Measurements from ENCODE around the gene KPNA6.

The KPNA6 gene

DNA sequence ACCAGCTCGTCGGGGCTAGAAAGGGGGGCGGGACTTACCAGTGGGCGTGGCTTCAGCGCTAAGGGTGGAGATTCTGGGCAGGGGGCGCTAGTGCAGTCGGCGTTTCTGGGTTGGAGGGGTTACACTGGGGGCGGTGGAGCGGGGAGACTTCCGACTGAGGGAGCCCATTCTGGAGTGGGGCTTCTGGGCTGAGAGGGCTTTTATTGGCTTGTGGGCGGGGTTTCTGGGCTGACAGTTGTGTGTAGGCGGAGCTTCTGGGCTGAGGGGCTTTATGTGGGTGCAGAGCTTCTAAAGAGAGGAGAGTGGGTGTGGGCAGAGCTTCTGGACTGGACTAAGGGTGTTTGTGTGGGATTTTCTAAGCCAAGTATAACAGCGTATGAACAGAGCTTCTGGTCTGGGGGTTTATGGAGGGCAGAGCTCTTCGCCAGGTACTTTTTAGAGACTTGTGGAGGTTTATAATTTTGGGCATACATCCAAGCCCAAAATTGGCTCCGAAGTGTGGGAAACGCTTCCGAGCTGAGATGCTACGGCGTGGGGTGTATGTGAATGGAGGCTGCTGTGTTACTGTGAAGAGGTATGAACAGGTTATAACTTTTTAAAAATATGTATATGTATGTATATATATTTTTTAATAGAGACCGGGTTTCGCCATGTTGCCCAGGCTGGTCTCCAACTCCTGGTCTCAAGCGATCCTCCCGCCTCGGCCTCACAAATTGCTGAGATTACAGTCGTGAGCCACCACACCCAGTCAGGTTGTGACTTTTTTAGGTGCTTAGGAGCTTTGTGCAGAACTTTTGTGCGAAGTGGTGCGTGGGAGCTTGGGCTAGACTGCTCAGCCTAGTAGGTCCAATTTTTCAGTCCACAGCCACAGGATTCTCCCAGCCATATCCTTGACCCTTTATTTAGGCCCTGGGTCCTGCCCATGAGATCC is 34.3 kb upstream of the KPNA6 start:
- Histone ChIP-seq H4K20me1 (ENCODE audit: insufficient read depth, low read length) (no peaks in the 10 kb centered on the region), H3F3A (ENCODE audit: insufficient read depth, low read length) (no peaks in the 10 kb centered on the region), H3K4me1 (ENCODE audit: insufficient read depth, low read length, severe bottlenecking) (peaks cover 17% of the 10 kb centered on the region), H3K4me2 (ENCODE audit: low read length) (peak overlapping the region; percentile 80), H3K9me2 (ENCODE audit: low read depth, low read length) (no peaks in the 10 kb centered on the region), H3K27me3 (ENCODE audit: insufficient read depth, low read length) (no peaks in the 10 kb centered on the region), H3K27ac (ENCODE audit: low read depth, low read length, poor library complexity, severe bottlenecking) (peak overlapping the region; percentile 80), H3K79me2 (ENCODE audit: insufficient read depth, low read length) (peaks cover 7% of the 10 kb centered on the region; the same call in 1 of the 2 replicates), H3K36me3 (ENCODE audit: insufficient read depth, low read length) (peaks cover 32% of the 10 kb centered on the region), H3K4me3 (ENCODE audit: low read depth, low read length, poor library complexity, severe bottlenecking) (peak overlapping the region; percentile 73), H3K9ac (ENCODE audit: low read length) (peak overlapping the region; percentile 80), H3K9me3 (ENCODE audit: low read length) (no peaks in the 10 kb centered on the region), H2AFZ (ENCODE audit: low read length) (no peak overlapping the region)
- TF ChIP-seq, protein P1, sequence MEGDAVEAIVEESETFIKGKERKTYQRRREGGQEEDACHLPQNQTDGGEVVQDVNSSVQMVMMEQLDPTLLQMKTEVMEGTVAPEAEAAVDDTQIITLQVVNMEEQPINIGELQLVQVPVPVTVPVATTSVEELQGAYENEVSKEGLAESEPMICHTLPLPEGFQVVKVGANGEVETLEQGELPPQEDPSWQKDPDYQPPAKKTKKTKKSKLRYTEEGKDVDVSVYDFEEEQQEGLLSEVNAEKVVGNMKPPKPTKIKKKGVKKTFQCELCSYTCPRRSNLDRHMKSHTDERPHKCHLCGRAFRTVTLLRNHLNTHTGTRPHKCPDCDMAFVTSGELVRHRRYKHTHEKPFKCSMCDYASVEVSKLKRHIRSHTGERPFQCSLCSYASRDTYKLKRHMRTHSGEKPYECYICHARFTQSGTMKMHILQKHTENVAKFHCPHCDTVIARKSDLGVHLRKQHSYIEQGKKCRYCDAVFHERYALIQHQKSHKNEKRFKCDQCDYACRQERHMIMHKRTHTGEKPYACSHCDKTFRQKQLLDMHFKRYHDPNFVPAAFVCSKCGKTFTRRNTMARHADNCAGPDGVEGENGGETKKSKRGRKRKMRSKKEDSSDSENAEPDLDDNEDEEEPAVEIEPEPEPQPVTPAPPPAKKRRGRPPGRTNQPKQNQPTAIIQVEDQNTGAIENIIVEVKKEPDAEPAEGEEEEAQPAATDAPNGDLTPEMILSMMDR (IDR thresholded peaks at IDR 0.05; ENCODE audit: low read length): peak; percentile 34; the same call in 1 of the 2 replicates
- no peak for TF ChIP-seq EZH2 (IDR thresholded peaks at IDR 0.05; ENCODE audit: borderline replicate concordance, low read length)

DNA sequence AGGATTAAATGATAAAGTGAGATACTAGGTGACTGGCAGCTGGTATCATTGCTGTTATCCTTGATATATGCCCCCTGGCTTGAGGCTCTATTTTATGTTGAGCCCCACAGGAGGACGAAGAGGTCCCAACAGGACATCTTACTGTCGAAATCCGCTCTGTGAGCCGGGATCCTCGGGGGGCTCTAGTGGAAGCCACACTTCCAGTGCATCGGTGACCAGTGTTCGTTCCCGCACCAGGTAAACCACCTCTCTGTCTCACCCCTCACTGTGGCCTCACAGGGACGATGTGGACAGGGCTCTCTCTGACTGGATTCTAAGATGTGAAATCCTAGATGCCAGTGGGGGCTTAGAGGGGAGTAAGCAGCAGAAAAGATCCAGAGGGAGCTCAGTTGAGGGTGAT is 33.0 kb upstream of the KPNA6 start:
- Histone ChIP-seq H3F3A (ENCODE audit: insufficient read depth, low read length) (no peaks in the 10 kb centered on the region), H3K79me2 (ENCODE audit: insufficient read depth, low read length) (peaks cover 7% of the 10 kb centered on the region; the same call in 1 of the 2 replicates), H3K9me3 (ENCODE audit: low read length) (no peaks in the 10 kb centered on the region), H3K9me2 (ENCODE audit: low read depth, low read length) (no peaks in the 10 kb centered on the region), H3K4me1 (ENCODE audit: insufficient read depth, low read length, severe bottlenecking) (peaks cover 17% of the 10 kb centered on the region), H3K27me3 (ENCODE audit: insufficient read depth, low read length) (no peaks in the 10 kb centered on the region), H3K4me3 (ENCODE audit: low read depth, low read length, poor library complexity, severe bottlenecking) (no peak overlapping the region), H4K20me1 (ENCODE audit: insufficient read depth, low read length) (no peaks in the 10 kb centered on the region), H3K27ac (ENCODE audit: low read depth, low read length, poor library complexity, severe bottlenecking) (no peak overlapping the region), H3K36me3 (ENCODE audit: insufficient read depth, low read length) (peaks cover 41% of the 10 kb centered on the region), H3K4me2 (ENCODE audit: low read length) (no peak overlapping the region), H2AFZ (ENCODE audit: low read length) (no peak overlapping the region), H3K9ac (ENCODE audit: low read length) (no peak overlapping the region)
- TF ChIP-seq EZH2 (IDR thresholded peaks at IDR 0.05; ENCODE audit: borderline replicate concordance, low read length): no peak
- TF ChIP-seq, protein P1 (IDR thresholded peaks at IDR 0.05; ENCODE audit: low read length): no peak

DNA sequence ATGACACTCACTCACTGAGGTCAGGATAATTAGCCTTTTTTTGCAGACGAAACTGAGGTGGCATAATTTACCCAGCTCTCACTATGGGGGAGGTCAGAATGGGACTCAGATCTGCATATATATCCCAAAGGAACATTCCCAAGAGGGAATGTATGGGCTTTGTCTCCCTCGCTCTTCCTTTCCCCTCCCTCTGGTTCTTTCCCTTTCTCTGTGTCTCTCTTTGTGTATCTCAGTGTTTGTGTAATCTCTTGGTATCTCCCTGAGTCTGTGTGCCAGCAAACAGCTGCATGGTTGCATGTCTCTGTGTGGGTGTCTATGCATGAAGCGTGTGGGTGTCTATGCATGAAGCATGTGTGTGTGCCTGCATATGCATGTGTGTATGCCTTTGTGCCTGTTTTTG is 30.4 kb upstream of the KPNA6 start:
- H3K4me3 ChIP-seq (ENCODE audit: low read depth, low read length, poor library complexity, severe bottlenecking): no peak overlapping the region
- H3K9me2 ChIP-seq (ENCODE audit: low read depth, low read length): no peaks in the 10 kb centered on the region
- no peaks in the 10 kb centered on the region for H4K20me1 ChIP-seq (ENCODE audit: insufficient read depth, low read length)
- H3K4me1 ChIP-seq (ENCODE audit: insufficient read depth, low read length, severe bottlenecking): peaks cover 14% of the 10 kb centered on the region
- no peak overlapping the region for H3K4me2 ChIP-seq (ENCODE audit: low read length)
- no peaks in the 10 kb centered on the region for H3K9me3 ChIP-seq (ENCODE audit: low read length)
- H3K27me3 ChIP-seq (ENCODE audit: insufficient read depth, low read length): no peaks in the 10 kb centered on the region
- H3K36me3 ChIP-seq (ENCODE audit: insufficient read depth, low read length): peaks cover 57% of the 10 kb centered on the region
- no peak overlapping the region for H2AFZ ChIP-seq (ENCODE audit: low read length)
- no peak overlapping the region for H3K27ac ChIP-seq (ENCODE audit: low read depth, low read length, poor library complexity, severe bottlenecking)
- TF ChIP-seq EZH2 (IDR thresholded peaks at IDR 0.05; ENCODE audit: borderline replicate concordance, low read length): no peak
- H3K9ac ChIP-seq (ENCODE audit: low read length): no peak overlapping the region
- peaks cover 9% of the 10 kb centered on the region; the same call in 1 of the 2 replicates for H3K79me2 ChIP-seq (ENCODE audit: insufficient read depth, low read length)
- no peaks in the 10 kb centered on the region for H3F3A ChIP-seq (ENCODE audit: insufficient read depth, low read length)
